Calu3 (cell line): ENCODE data around the gene NPAS3. TPM values are rescaled to one million over a fixed set of nuclear protein-coding genes. Genes with fewer than 3 reads are reported as not detected.

ENCODE experiments used
- Bru-seq: library from RNA; stranded (reverse); fragments of 400-500 nt; gene quantifications from one replicate; lab custom pipeline; 2021; lab: Mats Ljungman, UMichigan
- BruChase-seq, 2 experiments: library from RNA; stranded (reverse); fragments of 400-500 nt; gene quantifications; one replicate each; lab custom pipeline; 2021; lab: Mats Ljungman, UMichigan
- BruUV-seq: library from RNA; stranded (reverse); fragments of 400-500 nt; replicated peaks from 2 replicates; lab custom pipeline; 2021; lab: Mats Ljungman, UMichigan
- CTCF ChIA-PET: fragments of 300-600 bp; sonication (Branson Sonifier 250); formaldehyde crosslinking; loops from one replicate; lab custom pipeline; 2022; ENCODE audit warnings: antibody characterized with exemption; lab: Charles Lee
- DNase-seq: peaks from one replicate; pipeline ENCODE4 v3.0.0; 2022
- H3K27ac Mint-ChIP-seq: one replicate; pipeline ENCODE4 v1.8.0; 2022; ENCODE audit warnings: mixed read lengths; ENCODE audit not compliant: unreplicated experiment
- H3K27me3 Mint-ChIP-seq: one replicate; pipeline ENCODE4 v1.8.0; 2022; ENCODE audit warnings: mixed read lengths; ENCODE audit not compliant: unreplicated experiment
- H3K36me3 Mint-ChIP-seq: one replicate; pipeline ENCODE4 v1.8.0; 2022; ENCODE audit warnings: mild to moderate bottlenecking, moderate library complexity, mixed read lengths; ENCODE audit not compliant: insufficient read depth, unreplicated experiment
- H3K4me1 Mint-ChIP-seq: one replicate; pipeline ENCODE4 v1.8.0; 2022; ENCODE audit warnings: mild to moderate bottlenecking, low read depth, mixed read lengths; ENCODE audit not compliant: unreplicated experiment
- H3K4me3 Mint-ChIP-seq: one replicate; pipeline ENCODE4 v1.8.0; 2022; ENCODE audit warnings: mild to moderate bottlenecking, low read depth, moderate library complexity, mixed read lengths; ENCODE audit not compliant: unreplicated experiment
- H3K9me3 Mint-ChIP-seq: one replicate; pipeline ENCODE4 v1.8.0; 2022; ENCODE audit warnings: low read depth, mixed read lengths; ENCODE audit not compliant: unreplicated experiment
- intact Hi-C: fragments of 100-400 bp; cut with micrococcal nuclease; formaldehyde crosslinking; loops from one replicate; pipeline ENCODE4 v1.10.0; 2022; ENCODE audit not compliant: unreplicated experiment
- long read RNA-seq: library from polyadenylated mRNA; stranded (forward); transcript quantifications from one replicate; pipeline ENCODE4 v2.0.0, GENCODE V29; 2022
- total RNA-seq: library from RNA; stranded (reverse); gene quantifications from 2 replicates; pipeline ENCODE4 v1.2.3, GENCODE V29; 2022
- TF ChIP-seq, protein P1 (sequence below): fragments of 200-600 bp; IDR thresholded peaks from one replicate; pipeline ENCODE4 v1.8.0; 2022; ENCODE audit warnings: antibody characterized with exemption; ENCODE audit not compliant: unreplicated experiment

Gene NPAS3
- not detected in 2 replicates for total RNA-seq
- percentile 1 among the genes with signal in this experiment for Bru-seq, nascent RNA
- BruChase-seq, experiment 1, labeled RNA remaining after a 6-hour chase: percentile 1 among the genes with signal in this experiment
- percentile 2 among the genes with signal in this experiment for BruChase-seq, experiment 2, labeled RNA remaining after a 2-hour chase
- long read RNA-seq: 0 reads

DNA sequence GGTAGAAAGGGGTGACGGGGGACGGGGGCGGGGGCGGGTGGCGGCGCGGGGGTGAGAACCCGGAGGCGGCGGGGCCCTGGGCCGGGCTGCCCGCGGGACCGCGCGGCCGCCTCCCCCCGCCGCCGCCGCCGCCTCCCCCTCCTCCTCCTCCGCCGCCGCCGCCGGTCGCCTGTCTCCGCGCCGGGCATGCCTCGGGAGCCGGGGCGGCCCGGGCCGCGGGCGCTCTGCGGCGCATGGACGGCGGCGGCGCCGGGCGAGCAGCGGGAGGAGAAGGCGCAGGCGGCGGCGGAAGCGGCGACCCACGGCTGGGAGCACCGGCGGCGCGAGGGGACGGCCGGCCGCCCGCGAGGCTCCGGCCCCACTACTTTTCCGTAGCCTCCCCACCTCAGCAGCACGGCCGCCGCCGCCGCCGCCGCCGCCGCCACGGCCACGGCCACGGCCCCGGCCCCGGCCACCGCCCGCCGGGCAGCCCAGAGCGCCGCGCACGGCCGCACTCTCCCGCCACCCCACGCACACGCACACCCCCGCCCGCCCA lies at the start of gene NPAS3:
Gene NPAS3, plus strand, starts transcription at position 161 of the 535 bp plus-strand sequence.
- no TSS peak for BruUV-seq
- TF ChIP-seq, protein P1, sequence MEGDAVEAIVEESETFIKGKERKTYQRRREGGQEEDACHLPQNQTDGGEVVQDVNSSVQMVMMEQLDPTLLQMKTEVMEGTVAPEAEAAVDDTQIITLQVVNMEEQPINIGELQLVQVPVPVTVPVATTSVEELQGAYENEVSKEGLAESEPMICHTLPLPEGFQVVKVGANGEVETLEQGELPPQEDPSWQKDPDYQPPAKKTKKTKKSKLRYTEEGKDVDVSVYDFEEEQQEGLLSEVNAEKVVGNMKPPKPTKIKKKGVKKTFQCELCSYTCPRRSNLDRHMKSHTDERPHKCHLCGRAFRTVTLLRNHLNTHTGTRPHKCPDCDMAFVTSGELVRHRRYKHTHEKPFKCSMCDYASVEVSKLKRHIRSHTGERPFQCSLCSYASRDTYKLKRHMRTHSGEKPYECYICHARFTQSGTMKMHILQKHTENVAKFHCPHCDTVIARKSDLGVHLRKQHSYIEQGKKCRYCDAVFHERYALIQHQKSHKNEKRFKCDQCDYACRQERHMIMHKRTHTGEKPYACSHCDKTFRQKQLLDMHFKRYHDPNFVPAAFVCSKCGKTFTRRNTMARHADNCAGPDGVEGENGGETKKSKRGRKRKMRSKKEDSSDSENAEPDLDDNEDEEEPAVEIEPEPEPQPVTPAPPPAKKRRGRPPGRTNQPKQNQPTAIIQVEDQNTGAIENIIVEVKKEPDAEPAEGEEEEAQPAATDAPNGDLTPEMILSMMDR: no peak
- no peak for DNase-seq
- peaks cover 16% of the 10 kb centered on the region for H3K36me3 Mint-ChIP-seq
- H3K4me1 Mint-ChIP-seq: peaks cover 14% of the 10 kb centered on the region
- peak within 1 kb of the TSS; percentile 76 for H3K4me3 Mint-ChIP-seq
- peak within 1 kb of the TSS; percentile 74 for H3K27ac Mint-ChIP-seq
- H3K27me3 Mint-ChIP-seq: peaks cover 92% of the 10 kb centered on the region
- CTCF ChIA-PET: no interaction called here
- no peaks in the 10 kb centered on the region for H3K9me3 Mint-ChIP-seq
- intact Hi-C loops: no loop called here

DNA sequence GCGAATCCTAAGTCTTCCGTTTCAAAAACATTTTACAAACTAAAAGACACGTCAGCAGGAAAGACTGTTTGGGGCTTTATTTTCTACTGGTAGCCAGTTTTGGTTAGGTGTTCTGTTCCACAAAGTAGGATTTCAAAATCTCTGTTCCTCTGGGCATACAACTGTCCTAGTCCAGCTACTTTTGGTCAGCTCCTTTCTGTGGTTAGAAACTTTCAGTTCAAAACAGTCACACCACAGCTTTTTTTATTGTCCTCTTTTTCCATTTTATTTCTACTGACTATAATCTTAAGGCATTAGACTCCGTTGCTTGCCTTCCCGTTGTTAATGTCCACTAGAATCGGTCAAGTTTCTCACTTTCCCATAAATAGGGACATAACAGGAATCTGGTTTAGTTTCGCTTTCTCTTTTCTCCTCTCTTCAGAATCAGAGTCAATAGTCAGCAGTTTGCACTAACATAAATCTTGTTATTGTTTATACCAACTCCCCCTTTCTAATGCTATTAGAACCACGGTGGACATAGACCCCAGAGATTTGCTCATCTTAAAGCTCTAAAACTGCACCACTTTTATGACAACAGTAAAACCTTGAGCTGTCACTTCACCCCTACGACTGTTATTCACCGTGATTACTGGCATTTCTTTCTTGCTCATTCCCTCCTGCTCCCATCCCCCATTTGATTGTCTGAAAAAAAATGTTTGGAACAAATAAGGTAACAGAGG lies 41.5 kb upstream of the NPAS3 start:
- Mint-ChIP-seq H3K4me1 (no peaks in the 10 kb centered on the region), H3K4me3 (peak overlapping the region; percentile 77), H3K36me3 (peaks cover 6% of the 10 kb centered on the region), H3K27me3 (peaks cover 12% of the 10 kb centered on the region), H3K9me3 (no peaks in the 10 kb centered on the region), H3K27ac (peak overlapping the region; percentile 57)
- BruUV-seq: no TSS peak
- intact Hi-C loops: no loop called here
- no peak for DNase-seq
- TF ChIP-seq, protein P1: no peak
- CTCF ChIA-PET: no interaction called here

DNA sequence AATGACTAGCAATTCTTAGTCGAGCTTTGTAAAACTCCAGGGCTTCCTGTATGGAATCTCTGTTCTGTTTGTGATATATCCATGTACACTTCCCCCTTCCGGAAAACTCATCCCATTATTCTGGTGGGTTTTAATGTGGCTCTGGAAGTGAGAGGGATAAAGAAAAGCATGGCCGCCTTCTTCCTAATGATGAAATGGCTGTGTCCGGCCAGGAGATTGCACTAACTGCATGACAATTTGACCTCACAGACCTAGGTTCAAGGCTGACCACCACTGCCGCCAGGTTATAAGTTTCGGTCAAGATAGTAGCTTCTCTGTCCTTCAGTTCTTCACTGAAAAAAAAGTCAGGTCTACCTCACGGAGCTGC lies 41.0 kb upstream of the NPAS3 start:
- Mint-ChIP-seq H3K36me3 (peaks cover 6% of the 10 kb centered on the region), H3K4me1 (no peaks in the 10 kb centered on the region), H3K27ac (peak overlapping the region; percentile 57), H3K27me3 (peaks cover 12% of the 10 kb centered on the region), H3K4me3 (peak overlapping the region; percentile 77), H3K9me3 (no peaks in the 10 kb centered on the region)
- DNase-seq: no peak
- TF ChIP-seq, protein P1: no peak
- no TSS peak for BruUV-seq
- CTCF ChIA-PET: no interaction called here
- intact Hi-C loops: no loop called here

DNA sequence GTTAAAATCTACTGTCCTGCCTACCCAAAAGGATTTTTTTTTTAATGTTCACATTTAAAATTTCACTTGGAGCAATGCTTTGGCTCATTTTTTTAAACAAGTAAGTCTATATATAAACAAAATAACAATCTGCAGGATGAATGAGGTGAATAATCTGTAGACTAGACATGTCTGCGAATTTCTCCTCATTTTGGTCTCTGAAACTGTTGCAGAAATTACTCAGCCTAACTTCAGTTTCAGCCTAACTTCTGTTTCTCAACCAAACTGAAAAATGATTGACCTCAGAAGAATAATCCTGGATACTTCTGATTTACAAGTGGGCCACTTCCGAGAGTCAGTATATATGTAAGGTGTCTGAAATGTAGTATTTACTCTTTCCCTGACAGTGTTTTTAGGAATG lies 39.8 kb upstream of the NPAS3 start:
- H3K4me1 Mint-ChIP-seq: no peaks in the 10 kb centered on the region
- peaks cover 12% of the 10 kb centered on the region for H3K27me3 Mint-ChIP-seq
- intact Hi-C loops: no loop called here
- no peak overlapping the region for H3K27ac Mint-ChIP-seq
- no peak overlapping the region for H3K4me3 Mint-ChIP-seq
- peaks cover 6% of the 10 kb centered on the region for H3K36me3 Mint-ChIP-seq
- TF ChIP-seq, protein P1: no peak
- CTCF ChIA-PET: no interaction called here
- H3K9me3 Mint-ChIP-seq: no peaks in the 10 kb centered on the region
- no TSS peak for BruUV-seq
- DNase-seq: no peak
